GM21619 (cell line): ENCODE results near the gene SIGLEC14.
"Not testable (repeated sequence)": the region's sequence is repeated elsewhere in the genome, so short reads cannot be mapped to it uniquely, and the experiment has no call there.

Experiments used
- ATAC-seq: cut with Tn5 transposase; IDR thresholded peaks from one replicate; pipeline ENCODE4 v1.9.1; 2021; ENCODE audit not compliant: unreplicated experiment

The SIGLEC14 gene, protein sequence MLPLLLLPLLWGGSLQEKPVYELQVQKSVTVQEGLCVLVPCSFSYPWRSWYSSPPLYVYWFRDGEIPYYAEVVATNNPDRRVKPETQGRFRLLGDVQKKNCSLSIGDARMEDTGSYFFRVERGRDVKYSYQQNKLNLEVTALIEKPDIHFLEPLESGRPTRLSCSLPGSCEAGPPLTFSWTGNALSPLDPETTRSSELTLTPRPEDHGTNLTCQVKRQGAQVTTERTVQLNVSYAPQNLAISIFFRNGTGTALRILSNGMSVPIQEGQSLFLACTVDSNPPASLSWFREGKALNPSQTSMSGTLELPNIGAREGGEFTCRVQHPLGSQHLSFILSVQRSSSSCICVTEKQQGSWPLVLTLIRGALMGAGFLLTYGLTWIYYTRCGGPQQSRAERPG

GRCh38 chr19:51646730-51647129 lies at the start of gene SIGLEC14:
Gene SIGLEC14, minus strand, starts transcription at chr19:51646825. Its CDS starts 66 bp downstream, at chr19:51646759.
- not testable (repeated sequence) for ATAC-seq

DNA sequence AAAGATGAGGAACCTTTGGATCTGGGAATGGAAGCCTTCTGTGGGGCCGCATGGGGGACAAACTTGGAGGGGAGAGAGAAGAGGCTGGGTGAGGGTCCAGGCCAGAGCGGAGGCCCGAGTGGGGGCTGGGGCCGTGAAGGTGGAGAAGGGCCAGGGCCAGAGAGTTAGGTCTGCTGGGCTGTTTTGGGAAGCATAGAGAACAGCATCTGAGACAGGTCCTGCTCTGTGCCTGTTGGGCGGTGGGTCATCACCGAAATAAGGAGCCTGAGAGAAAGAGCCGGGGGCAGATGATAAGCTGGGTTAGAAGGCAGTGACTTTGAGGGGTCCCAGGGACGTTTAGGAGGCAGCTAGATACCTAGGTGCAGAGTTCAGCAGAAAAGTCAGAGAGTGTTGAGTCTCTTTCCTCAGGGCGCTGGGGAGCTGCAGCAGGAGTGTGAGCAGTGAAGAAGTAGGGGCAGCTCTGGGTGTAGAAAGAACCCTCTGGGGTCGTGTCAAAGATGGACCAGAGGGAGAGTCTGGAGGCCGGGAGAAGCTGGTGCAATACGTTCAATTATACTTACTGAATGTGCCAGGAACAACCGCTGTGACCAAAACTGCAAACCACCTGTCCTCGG lies 49.2 kb upstream of the SIGLEC14 start:
- ATAC-seq: no peak

GRCh38 chr19:51695088-51695487 lies 48.5 kb upstream of the SIGLEC14 start:
- ATAC-seq: no peak

DNA sequence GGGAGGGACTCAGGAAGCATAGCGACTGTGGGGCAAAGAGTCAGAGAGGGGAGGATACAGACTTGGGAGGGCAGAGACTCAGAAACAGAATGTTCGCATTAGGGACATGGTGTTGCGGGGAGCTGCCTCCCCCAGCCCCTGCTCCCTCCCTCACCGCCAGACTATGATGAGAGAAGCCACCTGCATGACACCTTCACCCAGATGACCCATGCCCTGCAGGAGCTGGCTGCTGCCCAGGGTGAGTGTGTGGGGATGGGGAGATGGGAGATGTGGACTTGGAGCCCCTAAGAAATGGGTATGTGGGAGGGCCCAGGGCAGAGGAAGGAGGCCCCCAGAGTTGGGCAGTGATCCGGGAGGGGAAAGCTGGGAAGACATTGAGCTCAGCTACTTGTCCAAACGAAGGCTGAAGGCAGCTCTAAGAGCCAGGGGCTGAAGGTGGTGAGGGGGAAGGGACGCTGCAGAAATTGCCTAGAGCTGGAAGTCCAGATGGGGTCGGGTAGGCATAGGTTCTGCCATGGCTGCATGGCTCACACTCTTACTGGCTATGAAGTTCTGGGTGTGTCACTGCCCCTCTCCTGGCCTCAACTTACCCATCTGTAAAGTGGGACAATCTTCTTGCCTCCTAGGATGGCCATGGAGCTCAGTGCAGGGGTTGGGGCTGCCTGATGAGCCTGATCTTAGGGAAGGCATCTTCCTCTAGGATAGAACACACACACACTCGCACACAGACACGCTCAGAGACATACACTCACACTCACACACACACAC lies 47.9 kb upstream of the SIGLEC14 start:
- ATAC-seq: no peak

DNA sequence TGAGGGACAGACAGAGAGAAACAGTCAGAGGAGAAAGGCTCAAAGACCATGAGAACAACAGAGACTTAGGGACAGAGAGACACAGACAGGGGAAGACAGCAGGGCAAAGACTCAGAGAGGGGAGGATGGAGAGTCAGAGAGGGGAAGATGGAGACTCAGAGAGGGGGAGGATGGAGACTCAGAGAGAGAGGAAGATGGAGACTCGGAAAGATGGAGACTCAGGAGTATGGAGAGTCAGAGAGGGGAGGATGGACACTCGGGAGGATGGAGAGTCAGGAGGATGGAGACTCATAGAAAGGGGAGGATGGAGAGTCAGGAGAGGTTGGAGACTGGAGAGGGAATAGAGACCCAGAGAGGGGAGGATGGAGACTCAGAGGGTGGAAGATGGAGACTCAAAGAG lies 47.2 kb upstream of the SIGLEC14 start:
- no peak for ATAC-seq

- no peak for ATAC-seq
Measured at GRCh38 chr19:51693260-51693659, 46.6 kb upstream of the SIGLEC14 start, which contains the start of gene SPACA6. Gene SPACA6, plus strand, starts transcription at chr19:51693330. Its CDS starts 197 bp downstream, at chr19:51693527.

- ATAC-seq: no peak
Measured at GRCh38 chr19:51692468-51692867, 45.8 kb upstream of the SIGLEC14 start.

DNA sequence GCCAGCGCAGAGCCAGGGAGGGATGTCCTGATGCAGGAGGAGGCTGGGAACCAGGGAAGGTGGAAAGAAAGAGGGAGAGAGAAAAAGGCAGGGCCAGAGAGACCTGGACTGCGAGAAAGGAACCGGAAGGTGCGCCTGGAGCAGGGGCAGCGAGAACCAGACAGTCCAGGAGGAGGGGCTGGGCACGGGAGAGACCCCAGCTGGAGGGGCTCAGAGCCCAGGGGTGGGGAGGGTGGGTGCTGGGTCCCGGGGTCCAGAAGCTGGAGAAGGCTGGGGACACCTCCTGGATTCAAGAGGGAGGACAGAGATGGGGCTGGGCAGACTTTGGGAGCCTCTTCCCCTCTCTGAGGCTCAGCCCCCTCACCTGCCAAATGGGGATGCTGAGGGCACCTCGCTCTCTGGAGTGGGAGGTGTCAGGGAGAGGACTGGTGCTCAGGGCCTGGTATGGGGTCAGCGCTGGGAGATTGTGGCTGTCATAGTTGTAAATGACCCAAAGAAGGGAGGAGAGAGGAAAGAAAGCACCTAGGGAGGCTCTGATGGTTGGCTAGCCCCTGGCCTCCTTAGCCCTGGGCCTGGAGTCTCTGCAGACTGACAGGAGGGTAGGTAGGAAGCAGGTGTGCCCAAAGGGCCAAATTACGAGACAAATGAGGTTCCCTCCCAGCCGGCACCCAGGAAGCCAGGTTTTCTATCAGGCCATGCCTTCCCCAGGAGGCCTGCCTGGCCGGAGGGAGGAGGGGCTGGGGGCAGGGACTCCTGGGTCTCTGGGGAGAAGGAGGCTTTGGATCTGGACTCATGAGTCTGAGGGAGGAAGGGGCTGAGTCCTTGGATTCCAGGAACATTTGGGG lies 45.2 kb upstream of the SIGLEC14 start:
- no peak for ATAC-seq

DNA sequence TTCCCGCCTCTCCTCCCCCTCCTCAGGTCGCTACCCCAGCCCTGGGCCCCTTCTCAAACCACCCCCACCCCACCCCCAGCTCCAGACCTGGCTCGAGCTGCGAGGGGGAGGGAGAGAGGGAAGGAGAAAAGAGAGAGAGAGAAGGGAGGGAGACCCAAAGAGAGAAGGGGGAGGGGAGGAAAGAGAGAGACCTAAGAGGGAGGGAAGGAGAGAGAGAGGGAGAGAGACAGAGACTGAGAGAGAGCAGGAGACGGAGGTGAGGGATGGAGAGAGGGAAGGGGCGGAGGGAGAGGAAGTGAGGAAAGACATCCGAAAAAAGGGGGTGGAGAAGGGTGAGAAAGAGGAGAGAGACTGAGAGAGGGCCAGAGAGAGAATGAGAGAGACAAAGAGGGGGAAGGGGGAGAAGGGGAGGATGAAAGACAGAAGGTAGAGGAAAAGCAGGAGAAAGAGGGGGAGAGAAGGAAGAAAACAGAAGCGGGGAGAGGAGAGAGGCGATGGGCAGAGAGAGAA lies 44.5 kb upstream of the SIGLEC14 start:
- ATAC-seq: no peak

DNA sequence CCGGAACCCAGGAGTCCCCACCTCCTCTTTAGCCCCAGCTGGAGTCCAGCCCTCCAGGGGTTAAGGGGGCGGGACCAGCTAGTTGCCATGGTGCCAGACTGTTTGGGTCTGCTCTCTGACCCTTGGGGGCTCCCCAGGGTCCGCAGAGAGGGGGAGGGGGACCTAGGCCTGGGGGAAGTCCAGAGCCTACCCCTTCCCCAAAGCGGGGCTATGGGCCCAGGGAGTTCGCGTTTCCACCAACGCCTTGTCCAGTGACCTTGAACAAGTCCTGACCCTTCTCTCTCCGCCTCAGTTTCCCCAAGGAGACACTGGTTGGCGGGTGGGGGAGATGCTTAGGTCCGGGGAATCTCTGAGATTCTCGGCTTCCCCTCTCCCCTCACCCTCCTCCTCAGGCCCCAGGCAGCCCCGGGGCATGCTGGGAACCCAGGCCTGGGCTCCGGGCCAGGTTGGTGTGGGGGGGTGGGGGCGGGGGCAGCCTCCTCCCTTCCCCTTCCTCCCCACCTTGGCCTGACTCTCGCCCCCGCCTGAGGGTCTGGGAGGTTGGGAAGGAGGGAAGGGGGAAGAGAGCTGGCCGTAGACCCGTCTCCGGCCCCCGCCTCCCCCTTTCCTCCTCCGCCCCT lies 43.9 kb upstream of the SIGLEC14 start:
- no peak for ATAC-seq

DNA sequence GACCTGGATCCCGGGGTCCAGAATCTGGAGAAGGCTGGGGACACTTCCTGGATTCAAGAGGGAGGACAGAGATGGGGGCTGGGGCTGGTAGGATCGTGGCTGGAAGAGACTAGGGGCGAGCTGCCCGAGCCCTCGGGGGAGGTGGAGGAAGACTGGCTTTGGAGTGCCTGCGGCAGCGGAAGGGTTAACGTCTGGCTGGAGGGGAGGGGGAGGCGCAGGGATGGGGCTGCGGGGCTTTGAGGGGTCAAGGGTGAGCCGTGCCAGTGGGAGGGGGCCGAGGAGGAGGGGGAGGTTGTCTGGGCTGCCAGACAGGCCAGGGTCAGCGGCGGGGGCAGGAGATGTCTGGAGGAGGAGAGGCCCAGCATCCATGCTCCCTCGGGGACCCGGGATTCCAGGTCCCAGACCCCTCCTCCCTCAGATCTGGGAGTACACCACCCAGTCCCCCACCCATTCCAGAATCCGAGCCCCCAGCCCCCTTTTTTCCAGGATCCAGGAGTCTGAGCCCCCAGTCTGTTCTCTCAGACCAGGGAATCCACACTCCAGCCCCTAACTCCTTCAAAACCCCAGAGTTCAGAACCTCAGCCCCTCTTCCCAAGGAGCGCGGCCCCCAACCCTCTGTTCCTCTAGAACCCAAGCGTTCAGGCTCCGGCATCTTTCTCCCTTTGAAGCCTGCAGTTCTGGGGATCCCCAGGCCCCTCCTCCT lies 43.3 kb upstream of the SIGLEC14 start:
- no peak for ATAC-seq

GRCh38 chr19:51688671-51689571 lies 42.3 kb upstream of the SIGLEC14 start:
- no peak for ATAC-seq

DNA sequence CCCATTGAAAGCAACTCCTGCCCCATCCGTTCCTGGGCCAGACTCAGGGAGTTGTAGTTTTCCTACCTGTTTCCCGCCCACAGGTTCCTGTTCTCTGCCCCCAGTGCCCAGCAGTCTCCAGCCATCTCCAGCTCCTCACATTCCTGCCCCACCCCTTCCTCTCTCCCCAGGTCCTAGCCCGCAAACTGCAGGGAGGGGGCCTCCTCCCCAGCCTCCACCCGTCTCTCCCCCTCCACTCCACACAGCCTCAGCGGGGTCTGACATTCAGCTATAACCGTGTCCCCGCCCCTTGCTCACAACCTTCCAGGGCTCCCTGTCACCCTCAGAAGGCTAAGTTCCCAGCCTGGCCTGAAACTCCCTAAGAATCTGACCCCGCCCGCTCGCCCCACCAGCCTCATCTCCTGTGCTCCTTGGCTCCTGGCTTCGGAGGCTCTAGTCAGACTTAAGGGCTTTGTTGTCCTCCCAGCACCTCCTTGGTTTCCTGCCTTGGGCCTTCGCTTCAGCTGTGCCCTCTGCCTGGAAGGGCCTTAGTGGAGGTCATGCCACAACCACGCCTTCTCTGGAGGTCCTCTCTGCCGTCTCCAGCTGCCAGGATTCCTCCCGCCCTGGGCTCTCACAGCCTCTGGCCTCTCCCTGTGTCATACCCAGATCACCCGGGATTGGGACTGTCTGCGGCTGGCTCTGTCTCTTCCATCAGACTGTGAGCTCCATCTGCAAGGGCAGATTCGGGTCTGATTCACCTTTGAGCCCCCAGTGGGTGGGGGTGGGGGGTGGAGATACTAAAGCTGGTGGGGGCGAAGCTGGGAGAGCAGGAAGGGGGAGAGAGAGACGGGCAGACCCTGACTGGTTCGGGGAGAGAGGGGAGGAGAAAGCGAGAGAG lies 41.4 kb upstream of the SIGLEC14 start:
- no peak for ATAC-seq

- no peak for ATAC-seq
Measured at GRCh38 chr19:51686171-51686570, 39.5 kb upstream of the SIGLEC14 start.

DNA sequence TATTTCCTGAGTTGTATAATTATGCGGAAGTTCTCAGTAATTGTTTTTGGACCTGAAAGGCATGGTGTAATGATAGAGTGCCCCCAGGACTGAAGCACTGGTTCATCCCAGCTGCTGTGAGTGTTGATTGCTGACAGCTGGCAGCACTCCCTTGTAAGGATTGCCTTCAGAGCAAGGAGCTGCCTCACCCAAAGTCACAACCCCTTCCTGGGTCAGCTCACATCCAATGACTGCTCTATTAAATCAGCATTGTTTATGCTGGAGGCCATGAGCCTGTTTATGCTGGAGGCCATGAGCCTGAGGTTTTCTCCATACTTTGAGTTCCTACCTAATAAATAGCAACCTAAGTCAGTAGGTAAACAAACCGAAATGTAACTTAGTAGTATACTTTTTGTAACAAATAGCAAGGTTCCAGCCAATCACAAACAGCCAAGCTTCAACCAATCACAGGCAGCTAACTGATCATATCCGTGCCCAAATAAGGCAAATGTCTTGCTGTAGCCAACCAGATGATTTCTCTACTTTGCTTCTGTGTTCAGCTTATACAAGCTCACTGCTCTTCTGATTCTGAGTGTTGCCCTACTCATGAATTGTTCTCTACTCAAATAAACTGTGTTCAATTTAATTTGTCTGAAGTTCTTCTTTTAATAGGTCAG lies 34.8 kb upstream of the SIGLEC14 start:
- ATAC-seq: no peak

DNA sequence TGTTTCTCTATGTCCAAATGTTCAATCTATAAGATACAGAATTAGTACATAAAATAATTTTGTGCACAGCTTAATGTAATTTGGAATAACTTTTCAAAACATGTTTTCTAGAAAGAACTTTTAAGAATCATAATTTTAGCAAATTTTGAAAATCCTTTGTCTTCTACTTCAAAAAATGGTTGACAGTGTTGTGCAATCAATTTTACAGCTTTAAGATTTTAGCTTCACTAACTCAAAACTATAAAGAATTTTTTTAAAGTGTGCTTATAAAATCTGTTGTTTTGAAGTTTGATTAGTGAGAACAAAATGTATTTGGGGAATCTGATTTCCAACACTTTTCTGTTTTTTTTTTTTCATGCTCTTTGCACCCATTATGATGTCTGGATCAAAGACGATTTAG lies 33.8 kb upstream of the SIGLEC14 start:
- no peak for ATAC-seq

- ATAC-seq: no peak
Measured at GRCh38 chr19:51676566-51677083, 30.0 kb upstream of the SIGLEC14 start.
